Measurements from ENCODE around the gene IRAK3. TPM values are rescaled to one million over a fixed set of nuclear protein-coding genes. Genes with fewer than 3 reads are reported as not detected.

IRAK3 gene
- total and polyA plus RNA-seq, 2 donors (not counting 3 experiments of a cell fraction or from before 2014, with no cell fraction given) = 2.3 to 8.5 TPM

GRCh38 chr12:66247741-66248140 lies 58.7 kb downstream of the IRAK3 start:
- dilution Hi-C loops (cut with MboI; ENCODE audit: extremely low pct_ligation_motif_present, low sequenced_read_pairs) = no loop called here
- CTCF ChIA-PET = interaction anchor here (2.0 to 2.1 kb wide), 2 partner anchors 12 to 102 kb away, joined by 8 to 9 read pairs; no protein-coding TSS in a partner anchor
- no peaks in the 10 kb centered on the region for H3K9me3 ChIP-seq (replicated peaks; ENCODE audit: control insufficient read depth, insufficient read depth, low read length)

More at GRCh38 chr12:66247741-66248140, 58.7 kb downstream of the IRAK3 start:
- H3K9ac ChIP-seq (replicated peaks; ENCODE audit: extremely low read depth, insufficient read depth, low read length) = no peak overlapping the region
- no peak overlapping the region for H2AFZ ChIP-seq (ENCODE audit: low read depth, low read length)
- no TSS peak for BruUV-seq (replicated peaks)
- TF ChIP-seq GATA2 (IDR thresholded peaks at IDR 0.05; ENCODE audit: insufficient read depth, insufficient read length, low read depth, low read length) (no peak), EZH2 (IDR thresholded peaks at IDR 0.05; ENCODE audit: borderline replicate concordance, low read depth, low read length, severe bottlenecking) (no peak), MAX (IDR thresholded peaks at IDR 0.05; ENCODE audit: insufficient read depth, insufficient read length) (no peak), JUN (IDR thresholded peaks at IDR 0.05; ENCODE audit: borderline replicate concordance, insufficient read depth, insufficient read length, low read depth) (no peak), FOS (IDR thresholded peaks at IDR 0.05; ENCODE audit: borderline replicate concordance, insufficient read depth, low read length) (no peak), POLR2A (IDR thresholded peaks at IDR 0.05; ENCODE audit: low read depth, low read length) (no peak), POLR2AphosphoS5 (IDR thresholded peaks at IDR 0.05; ENCODE audit: insufficient read depth, low read depth, low read length) (no peak), CTCF (IDR thresholded peaks at IDR 0.05; ENCODE audit: extremely low read depth in 1 of 2, insufficient read depth in 1 of 2, low read depth in 1 of 2, low read length in 2 of 2) (no peak)
- POLR2A ChIA-PET = no interaction called here
- intact Hi-C loops (cut with micrococcal nuclease) = no loop called here
- DNase-seq (ENCODE audit: low read depth, low spot score) = no peak
- no peaks in the 10 kb centered on the region for H3K79me2 ChIP-seq (ENCODE audit: control insufficient read depth, insufficient read depth, low read length)
- H4K20me1 ChIP-seq (replicated peaks; ENCODE audit: control insufficient read depth, extremely low read depth, insufficient read depth, low read length) = no peaks in the 10 kb centered on the region
- H3K4me1 ChIP-seq (ENCODE audit: control insufficient read depth, extremely low read depth, insufficient read depth, low read length) = no peaks in the 10 kb centered on the region
- H3K4me3 ChIP-seq (replicated peaks in 1 of 3; ENCODE audit: insufficient read depth in 1 of 3, low read depth in 1 of 3, low read length in 3 of 3) = no peak overlapping the region
- FAIRE-seq = no peak
- no peak overlapping the region for H3K27ac ChIP-seq (ENCODE audit: insufficient read depth, low read depth, low read length)
- no peaks in the 10 kb centered on the region for H3K27me3 ChIP-seq (ENCODE audit: control insufficient read depth in 2 of 2, insufficient read depth in 2 of 2, low read length in 2 of 2)
- no peak overlapping the region for H3K4me2 ChIP-seq (ENCODE audit: insufficient read depth, low read length)
- H3K9me1 ChIP-seq (replicated peaks; ENCODE audit: control insufficient read depth, extremely low read depth, insufficient read depth, low read length) = no peaks in the 10 kb centered on the region
- no peaks in the 10 kb centered on the region for H3K36me3 ChIP-seq (ENCODE audit: control insufficient read depth in 2 of 2, extremely low read depth in 1 of 2, insufficient read depth in 2 of 2, low read length in 2 of 2)

Data from endothelial cell of umbilical vein (primary cell).